GM21423 (cell line): ENCODE measurements around the gene PDE3A.
"Not testable (repeated sequence)": the region's sequence is repeated elsewhere in the genome, so short reads cannot be mapped to it uniquely, and the experiment has no call there.

Experiments used
- ATAC-seq: cut with Tn5 transposase; IDR thresholded peaks from one replicate; pipeline ENCODE4 v1.9.1; 2021; ENCODE audit warnings: mild to moderate bottlenecking, moderate library complexity; ENCODE audit not compliant: unreplicated experiment

PDE3A gene

DNA sequence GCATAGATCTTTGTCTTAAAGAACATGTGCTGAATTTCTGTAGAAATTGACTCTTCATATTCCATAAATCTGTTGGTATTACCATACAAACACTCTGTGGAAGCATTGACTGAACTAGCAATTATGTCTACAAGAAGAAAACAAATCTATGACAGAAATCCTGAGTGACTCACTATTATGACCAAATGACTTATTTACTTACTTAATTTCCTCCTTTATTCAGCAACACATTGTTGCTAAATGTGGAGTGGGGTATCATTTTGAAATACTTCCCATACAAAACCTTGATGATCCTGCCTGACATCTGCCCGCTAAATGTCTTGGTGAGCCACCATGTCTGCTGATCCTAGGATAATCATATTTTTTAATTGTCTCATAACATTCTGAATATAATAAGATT, 227.7 kb downstream of the PDE3A start:
- no peak for ATAC-seq

DNA sequence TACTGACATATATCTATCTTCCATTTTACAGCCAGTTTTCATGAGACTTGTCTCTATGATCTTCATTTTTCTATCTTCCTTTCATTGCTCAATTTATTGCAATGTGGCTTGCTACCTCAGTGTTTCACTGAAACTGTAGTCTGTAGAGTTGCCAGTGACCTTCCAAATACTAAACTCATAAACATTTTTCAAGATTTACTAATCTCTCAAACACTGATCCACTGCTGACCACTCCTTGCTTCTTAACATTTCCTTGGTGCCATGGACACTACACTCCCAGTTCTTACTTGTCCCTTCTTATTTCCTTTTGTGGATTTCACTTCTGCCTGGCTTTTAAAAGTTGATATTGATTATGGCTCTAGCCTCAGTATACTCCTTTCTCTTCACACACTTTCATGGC, 231.4 kb downstream of the PDE3A start:
- no peak for ATAC-seq

DNA sequence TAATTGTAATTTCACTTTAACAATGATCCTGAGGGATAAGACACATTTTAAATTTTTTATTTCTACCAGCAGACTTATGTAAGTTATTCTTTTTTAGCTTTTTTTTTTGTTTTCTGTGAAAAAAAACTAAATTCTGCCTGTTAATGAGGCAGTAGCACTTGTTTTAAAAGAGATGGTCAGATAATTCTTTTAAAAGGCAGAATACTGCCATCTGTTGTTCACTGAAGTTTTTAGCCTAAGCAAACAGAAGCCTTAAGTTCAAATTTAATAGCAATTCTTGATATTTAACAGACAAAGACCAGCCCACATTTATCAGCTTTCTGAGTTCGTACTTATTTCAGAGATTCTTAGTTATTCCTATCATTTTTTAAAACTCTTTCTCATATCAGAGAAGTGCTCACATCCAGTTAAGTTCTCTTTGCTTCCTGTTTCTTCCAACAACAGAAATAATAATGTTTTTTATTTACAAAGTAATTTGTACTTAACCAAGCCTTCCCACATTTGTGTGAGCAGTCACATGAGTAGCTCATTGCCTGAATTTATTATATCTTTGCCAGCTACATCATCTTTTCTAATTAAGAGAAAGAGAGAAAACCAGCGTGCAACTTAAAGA, 233.4 kb downstream of the PDE3A start:
- ATAC-seq = no peak

DNA sequence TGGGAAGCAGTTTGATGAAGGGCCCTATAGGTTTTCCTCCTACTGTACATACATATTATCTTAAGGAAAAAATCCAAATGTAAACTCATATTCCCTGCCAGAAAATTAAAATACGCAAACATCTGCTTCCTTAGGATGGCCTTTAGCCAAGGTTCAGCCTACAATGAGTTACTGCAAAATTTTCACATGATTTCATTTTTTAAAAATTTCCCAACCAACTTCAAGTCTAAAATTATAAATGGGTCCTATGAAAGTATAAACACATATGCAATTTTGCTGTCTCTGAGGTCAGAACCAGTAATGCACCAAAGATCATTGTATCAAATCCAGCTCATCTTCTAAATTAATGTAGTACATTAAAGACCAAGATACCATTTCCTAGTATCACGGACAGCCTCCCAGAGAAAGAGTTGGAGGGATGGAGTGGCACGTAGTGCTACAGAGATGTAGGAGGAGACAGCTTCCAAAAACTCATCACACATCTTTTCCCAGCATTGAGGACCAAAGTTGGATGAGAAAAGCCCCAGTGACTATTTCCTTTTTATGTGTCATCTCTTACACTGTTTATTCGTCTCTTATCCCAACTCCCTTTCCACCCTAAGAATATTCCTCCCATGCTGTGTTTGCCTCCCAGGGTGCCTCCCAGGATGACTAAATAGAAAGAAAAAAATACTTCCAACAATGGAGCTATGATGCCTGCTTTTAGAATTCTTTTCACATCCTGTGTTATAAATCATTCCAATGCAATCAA, 234.5 kb downstream of the PDE3A start:
- no peak for ATAC-seq

DNA sequence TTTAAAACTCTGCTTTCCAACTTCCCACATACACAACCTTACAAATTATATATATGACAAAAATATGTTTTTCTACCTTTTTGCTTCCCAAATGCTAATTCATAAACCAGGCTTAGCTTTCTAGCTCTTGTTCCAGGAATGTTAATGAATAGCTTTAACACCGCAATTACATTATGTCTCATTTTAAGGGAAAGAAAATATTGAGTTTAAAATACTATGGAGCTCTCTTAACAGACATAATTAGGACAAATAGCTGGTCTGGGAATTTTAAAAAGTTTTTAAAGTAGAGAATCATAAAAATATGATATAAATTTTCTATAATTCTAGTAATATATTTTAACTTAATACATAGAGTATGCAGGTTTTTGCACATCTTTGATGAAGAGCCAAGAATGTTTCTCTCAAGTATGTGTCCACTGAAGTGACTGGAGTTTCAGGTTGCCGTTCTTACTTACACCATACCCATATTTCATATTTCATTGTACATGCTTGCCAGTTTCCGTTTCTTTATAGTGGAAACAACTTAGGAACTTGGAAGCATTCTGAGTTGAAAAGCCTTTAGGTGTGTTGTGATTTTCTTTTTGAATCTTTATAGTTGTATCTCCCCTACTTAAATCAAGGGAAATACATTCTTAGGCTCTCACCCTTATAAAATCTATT, 236.2 kb downstream of the PDE3A start:
- no peak for ATAC-seq

DNA sequence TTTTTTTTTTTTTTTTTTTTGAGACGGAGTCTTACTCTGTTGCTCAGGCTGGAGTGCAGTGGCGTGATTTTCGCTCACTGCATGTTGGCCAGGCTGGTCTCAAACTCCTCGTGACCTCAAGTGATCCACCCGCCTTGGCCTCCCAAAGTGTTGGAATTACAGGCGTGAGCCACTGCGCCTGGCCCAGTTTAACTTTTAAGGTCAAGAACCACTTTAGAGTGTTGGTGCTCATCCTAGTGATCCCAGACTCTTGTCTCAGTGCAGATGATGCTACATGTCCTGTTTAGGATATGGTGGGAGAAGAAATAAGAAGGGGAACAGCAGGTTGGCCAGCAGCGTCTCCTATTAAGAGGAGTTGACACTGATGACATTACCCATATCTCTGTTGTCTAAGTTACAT, 246.7 kb downstream of the PDE3A start:
- ATAC-seq = not testable (repeated sequence)

DNA sequence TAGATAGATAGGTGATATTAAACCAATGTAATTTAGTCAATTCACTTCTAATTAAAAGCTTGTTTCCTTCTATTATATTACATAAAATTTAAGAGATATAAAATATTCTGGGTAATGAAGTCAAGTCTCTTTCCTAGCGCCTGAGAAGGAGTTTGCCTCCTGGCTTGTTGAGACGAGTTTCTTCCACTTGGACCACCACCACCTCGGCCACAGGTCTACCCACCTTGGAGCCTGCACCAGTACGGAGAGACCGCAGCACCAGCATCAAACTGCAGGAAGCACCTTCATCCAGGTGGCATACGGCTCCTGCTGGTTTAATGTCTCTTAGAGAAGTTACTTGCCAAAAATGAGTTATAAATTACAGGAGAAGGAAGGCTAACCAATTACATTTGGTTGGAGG, 247.8 kb downstream of the PDE3A start:
- ATAC-seq = no peak

DNA sequence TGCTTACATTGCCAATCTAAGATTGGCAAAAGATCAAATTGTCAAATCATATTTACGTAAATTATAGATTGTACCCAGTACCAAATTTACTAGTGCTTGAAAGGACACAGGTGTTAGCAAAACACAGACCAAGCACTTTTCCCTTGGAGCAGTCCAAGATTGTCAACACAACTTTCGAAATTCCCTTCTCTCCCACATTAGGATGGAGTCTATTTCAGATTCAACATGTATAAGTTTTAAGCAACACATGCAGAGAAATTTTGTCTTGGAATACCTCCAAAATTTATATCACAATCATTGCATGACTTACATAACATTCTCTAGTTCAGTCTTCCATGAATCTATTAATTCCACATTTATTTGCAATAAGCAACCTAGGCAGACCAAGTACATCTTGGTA, 251.9 kb downstream of the PDE3A start:
- no peak for ATAC-seq

DNA sequence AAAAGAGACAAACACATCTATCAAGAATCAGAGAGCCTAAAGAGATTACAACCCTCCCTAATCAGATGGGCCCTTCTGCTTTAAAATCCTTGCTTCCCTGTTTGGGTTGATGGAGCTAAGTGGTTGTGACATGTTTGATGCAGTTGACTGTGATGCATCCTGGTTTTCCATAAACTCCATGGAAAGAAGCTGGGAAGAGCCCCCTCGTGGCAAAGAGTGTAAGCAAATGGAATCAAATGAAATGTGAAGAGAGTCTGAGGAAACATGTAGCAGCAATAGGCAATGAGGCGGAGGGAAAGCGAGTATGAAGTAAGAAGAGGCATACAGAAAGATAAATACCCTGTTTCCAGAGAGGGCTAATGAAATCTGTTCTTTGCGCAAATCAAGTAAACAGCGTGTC, 256.4 kb downstream of the PDE3A start:
- no peak for ATAC-seq

DNA sequence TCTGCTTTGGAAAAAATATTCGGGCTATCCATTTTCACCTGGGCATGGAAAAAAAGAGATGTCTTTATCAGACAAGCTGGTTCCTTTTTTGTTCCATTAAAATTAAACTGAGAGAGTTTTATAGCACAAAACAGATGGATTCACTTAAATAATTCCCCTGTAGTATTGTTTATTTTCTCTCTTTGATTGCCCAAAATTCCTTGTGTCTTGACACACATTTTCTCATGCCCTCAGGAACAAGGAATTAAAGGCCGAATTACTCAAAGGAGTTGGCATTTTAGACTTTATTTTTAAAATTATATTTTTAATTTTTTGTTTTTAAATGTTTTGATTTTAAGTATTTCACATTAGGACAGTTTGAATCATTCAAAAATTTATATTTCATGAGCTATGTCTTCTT, 257.2 kb downstream of the PDE3A start:
- no peak for ATAC-seq

DNA sequence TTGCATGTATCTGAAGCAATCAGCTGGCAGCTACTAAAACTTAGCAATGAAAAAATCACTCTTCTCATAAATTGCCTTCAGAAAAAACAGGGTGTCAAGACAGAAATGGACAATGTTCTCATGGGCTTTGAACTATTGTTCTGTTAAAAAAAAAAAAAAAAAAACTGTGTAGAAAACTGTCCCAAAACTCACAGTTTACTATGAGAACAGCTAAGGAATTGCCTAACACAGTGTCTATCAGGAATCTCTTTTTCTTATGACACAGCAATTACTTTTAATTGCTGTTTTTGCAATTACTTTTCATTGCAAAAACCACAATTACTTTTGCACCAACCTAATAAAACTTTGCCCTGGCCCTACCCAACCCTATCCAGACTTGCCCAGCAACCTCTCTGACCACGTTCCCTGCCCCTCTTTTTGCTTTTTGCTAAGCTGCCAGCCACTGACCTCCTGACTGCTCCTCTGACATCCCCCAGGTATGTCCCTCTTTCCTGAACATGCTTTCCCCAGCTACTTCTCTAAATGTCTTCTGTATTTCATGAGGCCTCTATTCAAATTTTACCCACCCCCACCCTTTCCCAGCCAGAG, 258.8 kb downstream of the PDE3A start:
- no peak for ATAC-seq

DNA sequence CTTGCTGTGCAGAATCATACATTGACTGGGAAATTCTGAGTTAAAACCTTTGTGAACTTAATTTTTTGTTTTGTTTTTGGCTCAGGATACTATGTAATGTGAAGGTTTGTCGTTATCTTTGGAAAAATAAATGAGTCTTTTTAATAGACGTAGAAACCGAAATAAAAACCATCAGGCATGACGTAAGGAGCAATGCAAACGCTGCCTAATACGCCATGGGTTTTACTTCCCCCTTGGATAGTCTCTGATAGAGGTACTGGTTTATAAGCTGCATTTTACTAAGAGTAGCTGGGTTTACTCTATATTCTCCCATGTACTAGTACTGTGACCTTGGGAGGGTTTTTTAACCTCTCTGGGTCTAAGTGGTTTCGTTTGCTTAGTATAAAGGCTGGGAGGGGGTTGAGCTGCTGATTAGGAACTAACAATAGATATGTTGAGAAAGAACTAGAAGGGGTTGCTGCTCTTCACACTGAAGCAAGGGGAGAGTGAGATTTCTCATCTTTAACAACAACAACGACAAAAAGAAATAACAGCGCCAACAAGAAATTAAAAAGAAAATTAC, 260.0 kb downstream of the PDE3A start:
- no peak for ATAC-seq

DNA sequence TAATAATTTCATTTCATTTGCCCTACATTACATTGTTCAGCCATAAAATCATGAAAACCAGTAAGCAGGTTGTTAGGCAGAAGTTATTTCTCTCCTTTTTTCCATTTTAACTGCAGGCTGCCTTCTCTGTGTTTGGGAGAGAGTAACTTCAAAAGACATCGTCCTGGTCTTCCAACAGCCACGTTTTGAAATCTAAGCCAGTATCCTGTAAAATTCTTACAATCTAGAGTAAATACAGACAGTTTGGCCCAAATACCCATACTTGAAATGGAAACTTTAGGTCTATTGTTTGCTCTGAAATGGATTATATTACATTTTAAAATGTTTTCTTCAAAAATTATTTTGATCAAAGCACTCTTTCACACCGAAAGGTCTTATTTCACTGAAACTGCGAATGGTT, 260.7 kb downstream of the PDE3A start:
- no peak for ATAC-seq

DNA sequence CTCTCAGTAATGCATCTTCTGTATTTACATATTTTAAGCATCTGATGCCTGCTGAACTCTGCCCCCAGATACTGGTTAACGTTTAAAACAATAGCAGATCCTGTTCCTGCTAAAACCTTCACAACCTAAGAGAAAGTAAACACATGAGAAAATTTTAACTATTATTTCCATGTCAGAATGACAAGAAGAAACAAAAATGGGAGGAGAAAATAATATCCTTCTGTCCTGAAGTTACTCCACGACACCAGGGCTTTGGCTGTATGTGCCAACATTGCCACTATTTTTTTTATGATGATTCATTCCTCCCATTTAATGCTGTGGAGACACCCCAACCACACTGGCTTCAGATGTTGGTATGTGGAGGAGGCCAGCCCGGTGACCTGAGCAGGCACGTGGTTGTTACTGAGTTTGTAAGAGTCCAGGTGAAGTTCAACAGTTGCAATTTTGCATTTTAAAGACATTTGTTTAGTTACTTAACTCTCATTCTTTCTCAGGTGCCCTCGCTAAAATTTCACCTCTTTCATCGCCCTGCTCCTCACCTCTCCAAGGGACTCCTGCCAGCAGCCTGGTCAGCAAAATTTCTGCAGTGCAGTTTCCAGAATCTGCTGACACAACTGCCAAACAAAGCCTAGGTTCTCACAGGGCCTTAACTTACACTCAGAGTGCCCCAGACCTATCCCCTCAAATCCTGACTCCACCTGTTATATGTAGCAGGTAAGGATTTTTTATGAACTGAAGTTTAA, 261.2 kb downstream of the PDE3A start:
- no peak for ATAC-seq

DNA sequence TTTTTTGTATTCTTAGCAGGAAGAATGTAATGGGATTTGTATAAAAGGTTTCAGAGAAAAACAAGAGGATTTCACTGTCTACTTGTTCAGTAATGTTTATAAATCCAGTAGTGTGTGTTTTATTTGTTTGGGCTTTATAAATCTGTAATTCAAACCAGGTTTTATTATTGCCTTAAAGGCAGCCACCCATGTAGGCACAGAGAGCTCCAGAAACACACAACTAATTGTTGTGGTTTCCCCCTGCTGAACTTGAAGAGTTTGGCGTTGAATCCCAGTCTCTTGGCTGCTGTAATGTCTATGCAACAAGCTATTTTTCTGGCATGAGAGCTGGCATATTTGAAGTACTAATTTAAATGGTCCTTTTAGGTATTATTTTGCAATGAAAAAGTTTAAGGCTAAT, 263.4 kb downstream of the PDE3A start:
- no peak for ATAC-seq

DNA sequence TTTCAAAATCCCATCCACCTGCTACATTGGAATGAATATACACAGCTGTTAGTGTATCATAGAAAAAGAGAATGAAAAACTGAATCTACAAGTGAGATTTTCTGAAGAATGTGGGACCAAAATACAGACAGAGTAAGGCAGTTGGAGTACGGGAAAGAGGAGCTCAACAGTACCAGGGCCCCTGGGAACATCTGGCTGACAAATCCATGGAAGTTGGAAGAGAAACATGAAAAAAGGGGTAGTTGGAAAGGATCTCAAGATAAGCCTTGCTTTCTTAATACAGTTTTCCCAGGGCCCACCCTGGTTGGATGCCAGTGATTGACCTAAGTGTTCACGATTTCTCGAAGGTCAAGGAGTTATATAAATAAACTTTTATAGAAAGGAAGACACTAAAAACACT, 272.8 kb downstream of the PDE3A start:
- ATAC-seq = no peak

DNA sequence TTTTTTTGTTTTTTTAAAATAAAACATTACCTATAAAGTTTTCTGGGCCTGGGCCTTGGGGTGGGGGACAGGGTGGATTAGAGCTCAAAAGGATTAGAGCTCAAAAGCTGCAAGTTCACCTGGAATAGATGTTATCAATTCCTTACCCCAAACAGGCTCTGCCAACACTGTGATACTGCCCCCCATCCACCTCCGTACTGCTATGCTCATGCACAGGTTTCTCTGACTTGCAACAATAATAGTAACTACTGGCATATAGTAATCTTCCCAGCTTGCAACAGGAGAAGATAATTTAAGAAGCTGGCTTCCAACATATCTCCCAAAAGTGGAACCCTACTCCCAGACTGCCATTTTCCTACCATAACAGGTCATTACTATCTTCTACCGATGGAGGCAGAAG, 275.5 kb downstream of the PDE3A start:
- ATAC-seq = no peak

DNA sequence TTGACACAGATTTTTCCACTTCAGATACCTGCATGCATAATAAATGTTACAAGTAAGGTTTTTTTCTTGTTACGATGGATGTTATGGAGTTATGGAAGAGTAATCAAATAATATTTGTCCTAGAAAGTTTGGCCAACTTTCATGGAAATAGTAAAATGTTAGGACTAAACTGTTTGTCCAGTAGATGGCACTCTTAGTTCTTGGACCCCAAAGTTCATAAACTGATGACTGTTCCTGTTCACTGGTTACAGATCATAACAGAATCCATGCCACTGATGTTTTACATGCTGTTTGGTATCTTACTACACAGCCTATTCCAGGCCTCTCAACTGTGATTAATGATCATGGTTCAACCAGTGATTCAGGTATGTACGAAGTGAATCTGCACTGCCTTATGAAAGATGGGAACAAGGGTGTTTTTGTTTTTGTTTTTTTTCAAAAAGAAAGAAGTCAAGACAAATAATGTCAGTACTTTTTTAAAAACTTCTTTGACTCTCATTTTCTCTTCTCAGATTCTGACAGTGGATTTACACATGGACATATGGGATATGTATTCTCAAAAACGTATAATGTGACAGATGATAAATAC, 278.0 kb downstream of the PDE3A start:
- ATAC-seq = no peak

DNA sequence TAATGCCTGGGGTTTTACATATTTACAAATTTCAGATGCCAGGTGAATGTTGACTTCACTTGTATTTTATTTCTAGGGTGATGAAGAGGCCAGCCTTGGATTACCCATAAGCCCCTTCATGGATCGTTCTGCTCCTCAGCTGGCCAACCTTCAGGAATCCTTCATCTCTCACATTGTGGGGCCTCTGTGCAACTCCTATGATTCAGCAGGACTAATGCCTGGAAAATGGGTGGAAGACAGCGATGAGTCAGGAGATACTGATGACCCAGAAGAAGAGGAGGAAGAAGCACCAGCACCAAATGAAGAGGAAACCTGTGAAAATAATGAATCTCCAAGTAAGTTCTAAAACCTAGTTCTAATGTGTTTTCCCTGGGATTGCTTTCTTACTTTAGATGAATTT, 285.5 kb downstream of the PDE3A start:
- ATAC-seq = no peak

DNA sequence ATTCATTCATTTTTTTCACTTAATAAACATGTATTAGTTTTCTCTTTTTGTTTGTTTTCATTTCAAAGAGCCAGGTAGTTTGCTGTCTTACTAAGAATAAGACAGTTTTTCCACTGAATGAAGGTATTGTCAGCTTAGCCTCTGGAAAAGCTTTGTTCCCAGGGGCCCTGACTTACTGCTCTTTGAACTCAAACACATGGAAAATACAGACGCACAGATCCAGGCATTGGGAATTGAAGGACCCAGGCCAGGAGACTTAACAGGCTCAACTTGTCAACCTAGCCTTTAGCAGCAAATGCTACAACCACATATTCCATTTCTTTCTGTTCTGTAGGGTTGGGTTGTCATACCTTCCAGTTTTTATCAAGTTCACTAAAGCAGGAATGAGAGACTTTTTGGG, 288.3 kb downstream of the PDE3A start:
- ATAC-seq = no peak

DNA sequence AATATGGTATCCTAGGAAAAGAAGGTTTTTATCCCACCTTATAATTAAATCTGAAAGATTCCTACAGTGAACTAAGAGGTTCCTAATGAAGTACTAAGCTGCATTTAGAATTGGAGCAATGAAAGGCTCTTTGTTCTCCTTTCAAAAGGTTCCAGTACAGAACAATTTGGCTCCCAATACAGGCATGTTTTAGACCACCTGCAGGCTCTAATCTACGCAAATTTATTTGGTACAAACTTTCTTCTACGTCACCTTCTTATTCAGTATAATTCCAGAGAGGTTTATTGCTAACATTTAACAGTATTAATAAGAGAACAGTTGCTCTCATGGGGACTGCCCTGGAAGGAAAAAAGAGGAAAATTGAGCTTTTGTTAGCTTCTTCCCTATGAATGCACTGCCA, 289.2 kb downstream of the PDE3A start:
- ATAC-seq = no peak
